Measurements from ENCODE around the gene TXNL4B.
"Not testable (repeated sequence)": the region's sequence is repeated elsewhere in the genome, so short reads cannot be mapped to it uniquely, and the experiment has no call there.

TXNL4B gene

GRCh38 chr16:72072514-72073342 is 20.7 kb downstream of the TXNL4B start:
- DNase-seq (ENCODE audit: low spot score): peak; percentile 56

- no peak for DNase-seq (ENCODE audit: low spot score)
Observed at GRCh38 chr16:72068930-72069329, 24.5 kb downstream of the TXNL4B start.

GRCh38 chr16:72066747-72067146 is 26.7 kb downstream of the TXNL4B start:
- no peak for DNase-seq (ENCODE audit: low spot score)

GRCh38 chr16:72064361-72064894 is 29.0 kb downstream of the TXNL4B start:
- no peak for DNase-seq (ENCODE audit: low spot score)

- DNase-seq (ENCODE audit: low spot score): no peak
Observed at GRCh38 chr16:72061564-72061963, 31.9 kb downstream of the TXNL4B start.

- no peak for DNase-seq (ENCODE audit: low spot score)
Observed at GRCh38 chr16:72060405-72060804, 33.0 kb downstream of the TXNL4B start.

GRCh38 chr16:72059060-72059459 is 34.4 kb downstream of the TXNL4B start:
- not testable (repeated sequence) for DNase-seq (ENCODE audit: low spot score)

- not testable (repeated sequence) for DNase-seq (ENCODE audit: low spot score)
Observed at GRCh38 chr16:72057313-72057712, 36.1 kb downstream of the TXNL4B start.

- DNase-seq (ENCODE audit: low spot score): no peak
Observed at GRCh38 chr16:72055911-72056310, 37.5 kb downstream of the TXNL4B start.

GRCh38 chr16:72054254-72054847 is 39.1 kb downstream of the TXNL4B start, which contains the start of gene HP:
TSS of gene HP (plus strand) at chr16:72054505. CDS start at chr16:72054653, 148 bp downstream.
- DNase-seq (ENCODE audit: low spot score): not testable (repeated sequence)

GRCh38 chr16:72051818-72052217 is 41.6 kb downstream of the TXNL4B start:
- no peak for DNase-seq (ENCODE audit: low spot score)

GRCh38 chr16:72050769-72051464 is 42.5 kb downstream of the TXNL4B start:
- DNase-seq (ENCODE audit: low spot score): no peak

GRCh38 chr16:72049110-72049509 is 44.3 kb downstream of the TXNL4B start:
- DNase-seq (ENCODE audit: low spot score): no peak

- no peak for DNase-seq (ENCODE audit: low spot score)
Observed at GRCh38 chr16:72044825-72045359, 48.5 kb downstream of the TXNL4B start.

GRCh38 chr16:72044296-72044695 is 49.1 kb downstream of the TXNL4B start:
- no peak for DNase-seq (ENCODE audit: low spot score)

GRCh38 chr16:72043539-72043938 is 49.9 kb downstream of the TXNL4B start:
- no peak for DNase-seq (ENCODE audit: low spot score)

GRCh38 chr16:72043058-72043457 is 50.4 kb downstream of the TXNL4B start:
- DNase-seq (ENCODE audit: low spot score): no peak

GRCh38 chr16:72042157-72042660 is 51.2 kb downstream of the TXNL4B start:
- no peak for DNase-seq (ENCODE audit: low spot score)

GRCh38 chr16:72036098-72036497 is 57.3 kb downstream of the TXNL4B start:
- DNase-seq (ENCODE audit: low spot score): no peak

Measured in ecto neural progenitor cell (in vitro differentiated cells).